ENCODE data around the gene EMILIN3.

EMILIN3 gene

GRCh38 chr20:41392871-41393704 lies 26.5 kb upstream of the EMILIN3 start:
- DNase-seq (ENCODE audit: low read depth in 1 of 2, low spot score in 1 of 2) = no peak

- DNase-seq (ENCODE audit: low read depth in 1 of 2, low spot score in 1 of 2) = no peak
Measured at GRCh38 chr20:41392295-41392694, 25.7 kb upstream of the EMILIN3 start.

- DNase-seq (ENCODE audit: low read depth in 1 of 2, low spot score in 1 of 2) = no peak
Measured at GRCh38 chr20:41391587-41392001, 25.0 kb upstream of the EMILIN3 start.

GRCh38 chr20:41390889-41391288 lies 24.3 kb upstream of the EMILIN3 start:
- DNase-seq (ENCODE audit: low read depth in 1 of 2, low spot score in 1 of 2) = no peak

- DNase-seq (ENCODE audit: low read depth in 1 of 2, low spot score in 1 of 2) = no peak
Measured at GRCh38 chr20:41387444-41387851, 20.8 kb upstream of the EMILIN3 start.

- DNase-seq (ENCODE audit: low read depth in 1 of 2, low spot score in 1 of 2) = no peak
Measured at GRCh38 chr20:41386502-41387427, 20.1 kb upstream of the EMILIN3 start.

- DNase-seq (ENCODE audit: low read depth in 1 of 2, low spot score in 1 of 2) = no peak
Measured at GRCh38 chr20:41382791-41383305, 16.2 kb upstream of the EMILIN3 start.

- no peak for DNase-seq (ENCODE audit: low read depth in 1 of 2, low spot score in 1 of 2)
Measured at GRCh38 chr20:41380551-41381193, 14.1 kb upstream of the EMILIN3 start.

GRCh38 chr20:41379551-41379950 lies 12.9 kb upstream of the EMILIN3 start:
- no peak for DNase-seq (ENCODE audit: low read depth in 1 of 2, low spot score in 1 of 2)

GRCh38 chr20:41377275-41377674 lies 10.7 kb upstream of the EMILIN3 start:
- DNase-seq (ENCODE audit: low read depth in 1 of 2, low spot score in 1 of 2) = no peak

- no peak for DNase-seq (ENCODE audit: low read depth in 1 of 2, low spot score in 1 of 2)
Measured at GRCh38 chr20:41376349-41376748, 9.7 kb upstream of the EMILIN3 start.

GRCh38 chr20:41375846-41376245 lies 9.2 kb upstream of the EMILIN3 start:
- DNase-seq (ENCODE audit: low read depth in 1 of 2, low spot score in 1 of 2) = no peak

- DNase-seq (ENCODE audit: low read depth in 1 of 2, low spot score in 1 of 2) = no peak
Measured at GRCh38 chr20:41373931-41374920, 7.6 kb upstream of the EMILIN3 start.

- no peak for DNase-seq (ENCODE audit: low read depth in 1 of 2, low spot score in 1 of 2)
Measured at GRCh38 chr20:41373251-41373783, 6.7 kb upstream of the EMILIN3 start.

GRCh38 chr20:41371371-41371770 lies 4.8 kb upstream of the EMILIN3 start:
- DNase-seq (ENCODE audit: low read depth in 1 of 2, low spot score in 1 of 2) = no peak

- no peak for DNase-seq (ENCODE audit: low read depth in 1 of 2, low spot score in 1 of 2)
Measured at GRCh38 chr20:41370176-41370575, 3.6 kb upstream of the EMILIN3 start.

GRCh38 chr20:41369673-41370072 lies 3.1 kb upstream of the EMILIN3 start:
- DNase-seq (ENCODE audit: low read depth in 1 of 2, low spot score in 1 of 2) = no peak

- DNase-seq (ENCODE audit: low read depth in 1 of 2, low spot score in 1 of 2) = no peak
Measured at GRCh38 chr20:41367956-41368355, 1.3 kb upstream of the EMILIN3 start.

- no peak for DNase-seq (ENCODE audit: low read depth in 1 of 2, low spot score in 1 of 2)
Measured at GRCh38 chr20:41367393-41367695, 726 bp upstream of the EMILIN3 start.

All from activated T-helper 1 cell treated with anti-CD3 and anti-CD28 coated beads, Interleukin-2, amount 50 U/mL, for 16 hours (primary cell).